ENCODE measurements around the gene MYOM3.

GRCh38 chr1:24113641-24114033, 1.7 kb upstream of the MYOM3 start:
- TF ChIP-seq EP300 (IDR thresholded peaks at IDR 0.05) (no peak), POLR2A (IDR thresholded peaks at IDR 0.05) (no peak)
- TF ChIP-seq, protein P1, sequence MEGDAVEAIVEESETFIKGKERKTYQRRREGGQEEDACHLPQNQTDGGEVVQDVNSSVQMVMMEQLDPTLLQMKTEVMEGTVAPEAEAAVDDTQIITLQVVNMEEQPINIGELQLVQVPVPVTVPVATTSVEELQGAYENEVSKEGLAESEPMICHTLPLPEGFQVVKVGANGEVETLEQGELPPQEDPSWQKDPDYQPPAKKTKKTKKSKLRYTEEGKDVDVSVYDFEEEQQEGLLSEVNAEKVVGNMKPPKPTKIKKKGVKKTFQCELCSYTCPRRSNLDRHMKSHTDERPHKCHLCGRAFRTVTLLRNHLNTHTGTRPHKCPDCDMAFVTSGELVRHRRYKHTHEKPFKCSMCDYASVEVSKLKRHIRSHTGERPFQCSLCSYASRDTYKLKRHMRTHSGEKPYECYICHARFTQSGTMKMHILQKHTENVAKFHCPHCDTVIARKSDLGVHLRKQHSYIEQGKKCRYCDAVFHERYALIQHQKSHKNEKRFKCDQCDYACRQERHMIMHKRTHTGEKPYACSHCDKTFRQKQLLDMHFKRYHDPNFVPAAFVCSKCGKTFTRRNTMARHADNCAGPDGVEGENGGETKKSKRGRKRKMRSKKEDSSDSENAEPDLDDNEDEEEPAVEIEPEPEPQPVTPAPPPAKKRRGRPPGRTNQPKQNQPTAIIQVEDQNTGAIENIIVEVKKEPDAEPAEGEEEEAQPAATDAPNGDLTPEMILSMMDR (IDR thresholded peaks at IDR 0.05) = no peak
